ENCODE results near the gene HECTD1.
"Not testable (repeated sequence)": the region's sequence is repeated elsewhere in the genome, so short reads cannot be mapped to it uniquely, and the experiment has no call there.

Gene HECTD1

GRCh38 chr14:31207755-31208545 lies at the start of gene HECTD1:
TSS of gene HECTD1 (minus strand) at chr14:31207793. CDS start at chr14:31205936, 1,857 bp downstream.
- peak; percentile 45 for DNase-seq (ENCODE audit: low read depth, low spot score)

- DNase-seq (ENCODE audit: low read depth, low spot score) = no peak
Measured at GRCh38 chr14:31257244-31257553, 49.6 kb upstream of the HECTD1 start.

- DNase-seq (ENCODE audit: low read depth, low spot score) = no peak
Measured at GRCh38 chr14:31256534-31257243, 49.1 kb upstream of the HECTD1 start.

- not testable (repeated sequence) for DNase-seq (ENCODE audit: low read depth, low spot score)
Measured at GRCh38 chr14:31255918-31256317, 48.3 kb upstream of the HECTD1 start.

GRCh38 chr14:31255286-31255685 lies 47.7 kb upstream of the HECTD1 start:
- DNase-seq (ENCODE audit: low read depth, low spot score) = no peak

- DNase-seq (ENCODE audit: low read depth, low spot score) = no peak
Measured at GRCh38 chr14:31253746-31254471, 46.3 kb upstream of the HECTD1 start.

GRCh38 chr14:31252865-31253264 lies 45.3 kb upstream of the HECTD1 start:
- DNase-seq (ENCODE audit: low read depth, low spot score) = no peak

GRCh38 chr14:31251028-31251958 lies 43.7 kb upstream of the HECTD1 start:
- DNase-seq (ENCODE audit: low read depth, low spot score) = no peak

GRCh38 chr14:31244626-31245025 lies 37.0 kb upstream of the HECTD1 start:
- no peak for DNase-seq (ENCODE audit: low read depth, low spot score)

GRCh38 chr14:31243860-31244259 lies 36.3 kb upstream of the HECTD1 start:
- DNase-seq (ENCODE audit: low read depth, low spot score) = no peak

- not testable (repeated sequence) for DNase-seq (ENCODE audit: low read depth, low spot score)
Measured at GRCh38 chr14:31242161-31242940, 34.8 kb upstream of the HECTD1 start.

- DNase-seq (ENCODE audit: low read depth, low spot score) = no peak
Measured at GRCh38 chr14:31241450-31242114, 34.0 kb upstream of the HECTD1 start.

GRCh38 chr14:31239741-31240140 lies 32.1 kb upstream of the HECTD1 start:
- no peak for DNase-seq (ENCODE audit: low read depth, low spot score)

GRCh38 chr14:31235462-31235861 lies 27.9 kb upstream of the HECTD1 start:
- DNase-seq (ENCODE audit: low read depth, low spot score) = no peak

- DNase-seq (ENCODE audit: low read depth, low spot score) = no peak
Measured at GRCh38 chr14:31232081-31232480, 24.5 kb upstream of the HECTD1 start.

- DNase-seq (ENCODE audit: low read depth, low spot score) = not testable (repeated sequence)
Measured at GRCh38 chr14:31231272-31231671, 23.7 kb upstream of the HECTD1 start.

GRCh38 chr14:31230573-31230958 lies 23.0 kb upstream of the HECTD1 start:
- no peak for DNase-seq (ENCODE audit: low read depth, low spot score)

GRCh38 chr14:31229638-31230572 lies 22.3 kb upstream of the HECTD1 start:
- DNase-seq (ENCODE audit: low read depth, low spot score) = no peak

GRCh38 chr14:31229009-31229408 lies 21.4 kb upstream of the HECTD1 start:
- DNase-seq (ENCODE audit: low read depth, low spot score) = no peak

Measured in iPS DF 19.7 (cell line).